ENCODE results near the gene DDX10. TPM values are rescaled to one million over a fixed set of nuclear protein-coding genes. Genes with fewer than 3 reads are reported as not detected.

DDX10 gene
- total RNA-seq, 1 experiment from 2014 or later = 78.3 TPM

- no peak for DNase-seq
- no peaks in the 10 kb centered on the region for H3K36me3 ChIP-seq (ENCODE audit: control insufficient read depth, insufficient read depth, low read length)
- H3K27me3 Mint-ChIP-seq (ENCODE audit: insufficient read depth, unreplicated experiment) = no peaks in the 10 kb centered on the region
- ChIA-PET POLR2A (no interaction called here), CTCF (no interaction called here)
- H3K27me3 ChIP-seq (replicated peaks; ENCODE audit: control insufficient read depth, insufficient read depth, low read length) = no peaks in the 10 kb centered on the region
- H3K4me1 Mint-ChIP-seq (ENCODE audit: low read depth, unreplicated experiment) = peaks cover 23% of the 10 kb centered on the region
- no peak overlapping the region for H3K27ac Mint-ChIP-seq (ENCODE audit: unreplicated experiment)
- BruUV-seq (replicated peaks) = no TSS peak
- peaks cover 19% of the 10 kb centered on the region for H3K4me1 ChIP-seq
- H3K4me3 ChIP-seq (ENCODE audit: low read depth, low read length) = no peak overlapping the region
- no peak overlapping the region for H3K4me3 Mint-ChIP-seq (ENCODE audit: unreplicated experiment)
- TF ChIP-seq CTCF (IDR thresholded peaks at IDR 0.05; ENCODE audit: insufficient read depth in 1 of 2, low read depth in 1 of 2, low read length in 1 of 2, severe bottlenecking in 1 of 2, unreplicated experiment in 1 of 2) = no peak
- intact Hi-C loops (cut with micrococcal nuclease; ENCODE audit: unreplicated experiment) = no loop called here
- no peaks in the 10 kb centered on the region for H3K9me3 Mint-ChIP-seq (ENCODE audit: unreplicated experiment)
- peaks cover 5% of the 10 kb centered on the region for H3K36me3 Mint-ChIP-seq (ENCODE audit: insufficient read depth, unreplicated experiment)
- no peaks in the 10 kb centered on the region for H3K9me3 ChIP-seq
Observed at GRCh38 chr11:108916935-108917334, 252.1 kb downstream of the DDX10 start.

DNA sequence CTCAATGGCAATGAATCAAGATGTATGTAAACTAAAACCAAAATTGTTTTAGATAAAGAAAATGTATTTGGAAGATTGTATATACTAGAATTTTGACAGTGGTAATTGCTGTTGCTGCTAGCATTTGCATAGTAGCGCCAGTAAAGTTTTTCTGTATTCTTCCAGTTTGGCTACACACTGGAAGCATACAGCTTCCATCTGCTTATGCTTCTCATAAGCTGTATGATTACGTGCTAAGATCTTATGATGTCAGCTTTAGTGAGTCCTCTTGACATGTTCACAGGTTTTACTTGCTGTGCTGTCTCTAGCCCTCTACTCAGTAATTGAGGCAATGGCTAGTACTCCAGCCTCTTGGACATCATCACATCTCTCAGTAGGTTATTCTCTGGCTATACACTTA lies 256.3 kb downstream of the DDX10 start:
- Histone ChIP-seq H3K9me3 (no peaks in the 10 kb centered on the region), H3K36me3 (ENCODE audit: control insufficient read depth, insufficient read depth, low read length) (no peaks in the 10 kb centered on the region), H3K4me1 (no peaks in the 10 kb centered on the region), H3K27me3 (replicated peaks; ENCODE audit: control insufficient read depth, insufficient read depth, low read length) (no peaks in the 10 kb centered on the region), H3K4me3 (ENCODE audit: low read depth, low read length) (no peak overlapping the region)
- H3K27ac Mint-ChIP-seq (ENCODE audit: unreplicated experiment) = no peak overlapping the region
- no peak overlapping the region for H3K4me3 Mint-ChIP-seq (ENCODE audit: unreplicated experiment)
- BruUV-seq (replicated peaks) = no TSS peak
- no peak for DNase-seq
- H3K36me3 Mint-ChIP-seq (ENCODE audit: insufficient read depth, unreplicated experiment) = peaks cover 5% of the 10 kb centered on the region
- POLR2A ChIA-PET = interaction anchor here (0.6 kb wide), 1 partner anchor 23 kb away, joined by 5 read pairs; no protein-coding TSS in a partner anchor
- H3K4me1 Mint-ChIP-seq (ENCODE audit: low read depth, unreplicated experiment) = no peaks in the 10 kb centered on the region
- CTCF ChIA-PET = no interaction called here
- H3K9me3 Mint-ChIP-seq (ENCODE audit: unreplicated experiment) = no peaks in the 10 kb centered on the region
- intact Hi-C loops (cut with micrococcal nuclease; ENCODE audit: unreplicated experiment) = no loop called here
- no peak for TF ChIP-seq CTCF (IDR thresholded peaks at IDR 0.05; ENCODE audit: insufficient read depth in 1 of 2, low read depth in 1 of 2, low read length in 1 of 2, severe bottlenecking in 1 of 2, unreplicated experiment in 1 of 2)
- no peaks in the 10 kb centered on the region for H3K27me3 Mint-ChIP-seq (ENCODE audit: insufficient read depth, unreplicated experiment)

GRCh38 chr11:108922241-108922640 lies 257.4 kb downstream of the DDX10 start:
- DNase-seq = no peak
- peaks cover 5% of the 10 kb centered on the region for H3K36me3 Mint-ChIP-seq (ENCODE audit: insufficient read depth, unreplicated experiment)
- no peak overlapping the region for H3K4me3 ChIP-seq (ENCODE audit: low read depth, low read length)
- H3K36me3 ChIP-seq (ENCODE audit: control insufficient read depth, insufficient read depth, low read length) = no peaks in the 10 kb centered on the region
- CTCF ChIA-PET = no interaction called here
- no peaks in the 10 kb centered on the region for H3K9me3 ChIP-seq
- no peak for TF ChIP-seq CTCF (IDR thresholded peaks at IDR 0.05; ENCODE audit: insufficient read depth in 1 of 2, low read depth in 1 of 2, low read length in 1 of 2, severe bottlenecking in 1 of 2, unreplicated experiment in 1 of 2)
- no peaks in the 10 kb centered on the region for H3K4me1 Mint-ChIP-seq (ENCODE audit: low read depth, unreplicated experiment)
- POLR2A ChIA-PET = no interaction called here
- no peaks in the 10 kb centered on the region for H3K4me1 ChIP-seq
- intact Hi-C loops (cut with micrococcal nuclease; ENCODE audit: unreplicated experiment) = no loop called here
- no peak overlapping the region for H3K27ac Mint-ChIP-seq (ENCODE audit: unreplicated experiment)
- H3K9me3 Mint-ChIP-seq (ENCODE audit: unreplicated experiment) = no peaks in the 10 kb centered on the region
- BruUV-seq (replicated peaks) = no TSS peak
- H3K27me3 ChIP-seq (replicated peaks; ENCODE audit: control insufficient read depth, insufficient read depth, low read length) = no peaks in the 10 kb centered on the region
- no peak overlapping the region for H3K4me3 Mint-ChIP-seq (ENCODE audit: unreplicated experiment)
- H3K27me3 Mint-ChIP-seq (ENCODE audit: insufficient read depth, unreplicated experiment) = no peaks in the 10 kb centered on the region

All from Caco-2 (cell line).